ENCODE measurements around the gene KLRC2.
"Not testable (repeated sequence)": the region's sequence is repeated elsewhere in the genome, so short reads cannot be mapped to it uniquely, and the experiment has no call there.

Gene KLRC2

GRCh38 chr12:10405294-10405693, 30.5 kb downstream of the KLRC2 start:
- no peak for DNase-seq (ENCODE audit: low read depth)

- no peak for DNase-seq (ENCODE audit: low read depth)
These were observed 31.0 kb downstream of the KLRC2 start for GRCh38 chr12:10404798-10405197.

- DNase-seq (ENCODE audit: low read depth): no peak
These were observed 35.0 kb downstream of the KLRC2 start for GRCh38 chr12:10400829-10401228.

GRCh38 chr12:10398168-10398567, 37.6 kb downstream of the KLRC2 start:
- DNase-seq (ENCODE audit: low read depth): no peak

GRCh38 chr12:10397296-10397695, 38.5 kb downstream of the KLRC2 start:
- DNase-seq (ENCODE audit: low read depth): no peak

- not testable (repeated sequence) for DNase-seq (ENCODE audit: low read depth)
These were observed 39.6 kb downstream of the KLRC2 start for GRCh38 chr12:10396176-10396575.

- no peak for DNase-seq (ENCODE audit: low read depth)
These were observed 40.3 kb downstream of the KLRC2 start for GRCh38 chr12:10395390-10395998.

GRCh38 chr12:10394531-10395152, 41.2 kb downstream of the KLRC2 start:
- DNase-seq (ENCODE audit: low read depth): not testable (repeated sequence)

- DNase-seq (ENCODE audit: low read depth): no peak
These were observed 42.5 kb downstream of the KLRC2 start for GRCh38 chr12:10393291-10393690.

- DNase-seq (ENCODE audit: low read depth): no peak
These were observed 43.3 kb downstream of the KLRC2 start for GRCh38 chr12:10392394-10392930.

- DNase-seq (ENCODE audit: low read depth): not testable (repeated sequence)
These were observed 44.8 kb downstream of the KLRC2 start for GRCh38 chr12:10390991-10391390.

- no peak for DNase-seq (ENCODE audit: low read depth)
These were observed 45.9 kb downstream of the KLRC2 start, which contains the start of gene KLRK1 for GRCh38 chr12:10389904-10390303. KLRK1 (minus strand) TSS chr12:10390041; CDS start chr12:10388810, 1,231 bp downstream.

GRCh38 chr12:10388624-10389413, 47.0 kb downstream of the KLRC2 start:
- DNase-seq (ENCODE audit: low read depth): no peak

GRCh38 chr12:10387498-10387897, 48.3 kb downstream of the KLRC2 start:
- DNase-seq (ENCODE audit: low read depth): not testable (repeated sequence)

GRCh38 chr12:10386857-10387256, 49.0 kb downstream of the KLRC2 start:
- no peak for DNase-seq (ENCODE audit: low read depth)

GRCh38 chr12:10385166-10385613, 50.6 kb downstream of the KLRC2 start:
- DNase-seq (ENCODE audit: low read depth): no peak

GRCh38 chr12:10384191-10384590, 51.6 kb downstream of the KLRC2 start:
- no peak for DNase-seq (ENCODE audit: low read depth)

- no peak for DNase-seq (ENCODE audit: low read depth)
These were observed 53.7 kb downstream of the KLRC2 start for GRCh38 chr12:10381928-10382628.
